ENCODE data around the gene EGR4. TPM values are rescaled to one million over a fixed set of nuclear protein-coding genes. Genes with fewer than 3 reads are reported as not detected.
A peak's percentile ranks its signal among the peaks of the same experiment; 100 is the strongest.

The EGR4 gene
- polyA plus RNA-seq, 3 donors, result 0.12 to 0.15 TPM; not detected in 1

DNA sequence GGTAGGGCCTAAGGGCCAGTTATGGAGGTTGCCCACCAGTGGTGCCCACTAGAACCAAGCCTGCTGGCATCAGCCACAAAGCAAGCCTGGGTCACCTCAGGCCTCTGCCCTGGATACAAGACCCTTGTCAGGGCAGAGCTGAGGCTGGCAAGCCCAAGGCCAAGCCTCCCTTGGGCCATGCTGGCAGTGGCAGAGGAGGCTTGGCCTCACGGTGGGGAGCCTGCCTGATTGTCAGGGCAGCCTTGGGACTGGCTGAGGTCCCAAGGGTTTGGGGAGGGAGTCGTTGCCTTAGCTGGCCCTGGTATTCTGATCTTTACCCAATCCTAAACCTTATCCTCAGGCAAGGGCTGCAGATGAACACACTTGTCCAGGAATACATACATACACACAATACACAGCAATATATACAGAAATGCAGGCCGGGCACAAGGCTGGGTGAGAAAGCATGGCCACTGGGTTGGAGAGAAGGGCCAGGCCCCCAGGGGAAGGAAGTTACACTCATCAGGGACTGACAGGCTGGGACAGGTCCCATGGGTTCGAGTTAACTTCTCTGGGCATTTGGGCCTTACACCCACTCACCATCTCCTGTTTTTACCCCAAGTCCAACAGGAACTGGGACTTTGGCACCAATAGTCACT lies 38.2 kb downstream of the EGR4 start:
- no peak overlapping the region for H3K4me2 ChIP-seq (replicated peaks; ENCODE audit: extremely low read depth, low read length, poor library complexity, severe bottlenecking)
- Mint-ChIP-seq H3K4me1 (peaks cover 11% of the 10 kb centered on the region), H3K9me3 (no peaks in the 10 kb centered on the region), H3K4me3 (no peak overlapping the region), H3K27me3 (ENCODE audit: low read depth in 3 of 3) (peaks cover 1% of the 10 kb centered on the region in 3 donors), H3K27ac (peak overlapping the region in 4 of 7 donors; percentile 24 to 61 (median 32)), H3K36me3 (peaks cover 52 to 61% of the 10 kb centered on the region in 2 donors)
- intact Hi-C loops (cut with micrococcal nuclease), result no loop called here
- H3K4me1 ChIP-seq (ENCODE audit: control insufficient read depth in 1 of 2, insufficient read depth in 2 of 2, low read length in 2 of 2), result peaks cover 0 to 8% of the 10 kb centered on the region in 2 donors
- TF ChIP-seq, protein P1, sequence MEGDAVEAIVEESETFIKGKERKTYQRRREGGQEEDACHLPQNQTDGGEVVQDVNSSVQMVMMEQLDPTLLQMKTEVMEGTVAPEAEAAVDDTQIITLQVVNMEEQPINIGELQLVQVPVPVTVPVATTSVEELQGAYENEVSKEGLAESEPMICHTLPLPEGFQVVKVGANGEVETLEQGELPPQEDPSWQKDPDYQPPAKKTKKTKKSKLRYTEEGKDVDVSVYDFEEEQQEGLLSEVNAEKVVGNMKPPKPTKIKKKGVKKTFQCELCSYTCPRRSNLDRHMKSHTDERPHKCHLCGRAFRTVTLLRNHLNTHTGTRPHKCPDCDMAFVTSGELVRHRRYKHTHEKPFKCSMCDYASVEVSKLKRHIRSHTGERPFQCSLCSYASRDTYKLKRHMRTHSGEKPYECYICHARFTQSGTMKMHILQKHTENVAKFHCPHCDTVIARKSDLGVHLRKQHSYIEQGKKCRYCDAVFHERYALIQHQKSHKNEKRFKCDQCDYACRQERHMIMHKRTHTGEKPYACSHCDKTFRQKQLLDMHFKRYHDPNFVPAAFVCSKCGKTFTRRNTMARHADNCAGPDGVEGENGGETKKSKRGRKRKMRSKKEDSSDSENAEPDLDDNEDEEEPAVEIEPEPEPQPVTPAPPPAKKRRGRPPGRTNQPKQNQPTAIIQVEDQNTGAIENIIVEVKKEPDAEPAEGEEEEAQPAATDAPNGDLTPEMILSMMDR (IDR thresholded peaks at IDR 0.05), result no peak
- no peak for DNase-seq
- H4K20me1 ChIP-seq (ENCODE audit: insufficient read depth, low read length), result no peaks in the 10 kb centered on the region
- H2AFZ ChIP-seq (ENCODE audit: insufficient read depth, low read depth, low read length, poor library complexity, severe bottlenecking), result no peak overlapping the region
- no peak overlapping the region for H3K27ac ChIP-seq (ENCODE audit: low read depth in 1 of 2, low read length in 2 of 2)
- H3K9me3 ChIP-seq (replicated peaks in 1 of 2; ENCODE audit: control insufficient read depth in 1 of 2, insufficient read depth in 1 of 2, low read length in 2 of 2), result no peaks in the 10 kb centered on the region
- peaks cover 55 to 83% of the 10 kb centered on the region in 2 donors for H3K36me3 ChIP-seq (replicated peaks in 1 of 2; ENCODE audit: control insufficient read depth in 1 of 2, insufficient read depth in 2 of 2, low read length in 2 of 2)
- H3K4me3 ChIP-seq (replicated peaks in 1 of 3; ENCODE audit: low read depth in 2 of 3, low read length in 3 of 3), result no peak overlapping the region
- 100% methylated on average over 2 of the region's 4 CpGs for WGBS (ENCODE audit: insufficient coverage)
- H3K79me2 ChIP-seq (ENCODE audit: insufficient read depth, low read length), result no peaks in the 10 kb centered on the region
- H3K27me3 ChIP-seq (ENCODE audit: control insufficient read depth in 2 of 2, insufficient read depth in 2 of 2, low read length in 2 of 2), result no peaks in the 10 kb centered on the region
- no peak overlapping the region for H3K9ac ChIP-seq (ENCODE audit: insufficient read depth, low read length, poor library complexity, severe bottlenecking)

DNA sequence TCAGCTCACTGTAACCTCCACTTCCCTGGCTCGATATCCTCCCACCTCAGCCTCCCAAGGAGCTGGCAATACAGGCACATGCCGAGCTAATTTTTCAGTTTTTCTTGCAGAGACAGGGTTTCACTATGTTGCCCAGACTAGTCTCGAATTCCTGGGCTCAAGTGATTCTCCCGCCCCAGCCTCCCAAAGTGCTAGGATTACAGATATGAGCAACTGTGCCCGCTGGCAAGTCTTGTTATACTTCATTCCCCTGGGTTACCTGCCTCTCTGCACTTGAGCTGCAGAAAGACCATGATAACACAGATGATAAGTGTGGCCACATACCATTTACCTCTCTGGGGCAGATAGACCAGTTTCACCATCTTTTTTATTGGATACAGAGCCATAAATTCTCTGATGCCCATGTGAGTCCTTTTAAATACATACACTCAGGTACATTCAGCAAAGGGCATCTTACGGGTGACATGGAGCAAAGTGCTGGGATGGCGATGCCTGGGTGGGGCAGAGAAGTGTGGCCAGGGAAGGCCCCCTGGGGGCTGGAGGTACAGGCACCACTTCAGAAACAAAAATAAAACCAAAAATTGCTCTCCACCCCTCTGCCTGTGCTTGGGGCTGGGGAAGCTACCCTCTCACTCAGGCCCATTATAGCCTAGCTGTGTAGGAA lies 38.9 kb downstream of the EGR4 start:
- intact Hi-C loops (cut with micrococcal nuclease), result no loop called here
- no peaks in the 10 kb centered on the region for H3K79me2 ChIP-seq (ENCODE audit: insufficient read depth, low read length)
- no peak overlapping the region for H3K9ac ChIP-seq (ENCODE audit: insufficient read depth, low read length, poor library complexity, severe bottlenecking)
- H3K27me3 Mint-ChIP-seq (ENCODE audit: low read depth in 3 of 3), result peaks cover under 1 to 1% (median 1%) of the 10 kb centered on the region in 3 donors
- H3K27me3 ChIP-seq (ENCODE audit: control insufficient read depth in 2 of 2, insufficient read depth in 2 of 2, low read length in 2 of 2), result no peaks in the 10 kb centered on the region
- H3K4me3 Mint-ChIP-seq, result no peak overlapping the region
- peaks cover 11% of the 10 kb centered on the region for H3K4me1 Mint-ChIP-seq
- peak overlapping the region in 4 of 7 donors; percentile 31 to 61 (median 44) for H3K27ac Mint-ChIP-seq
- TF ChIP-seq, protein P1 (IDR thresholded peaks at IDR 0.05), result no peak
- H3K9me3 Mint-ChIP-seq, result no peaks in the 10 kb centered on the region
- H3K4me1 ChIP-seq (ENCODE audit: control insufficient read depth in 1 of 2, insufficient read depth in 2 of 2, low read length in 2 of 2), result peaks cover 0 to 8% of the 10 kb centered on the region in 2 donors
- no peak overlapping the region for H3K4me3 ChIP-seq (replicated peaks in 1 of 3; ENCODE audit: low read depth in 2 of 3, low read length in 3 of 3)
- H3K36me3 ChIP-seq (replicated peaks in 1 of 2; ENCODE audit: control insufficient read depth in 1 of 2, insufficient read depth in 2 of 2, low read length in 2 of 2), result peaks cover 55 to 83% of the 10 kb centered on the region in 2 donors
- no peaks in the 10 kb centered on the region for H4K20me1 ChIP-seq (ENCODE audit: insufficient read depth, low read length)
- DNase-seq, result no peak
- H3K4me2 ChIP-seq (replicated peaks; ENCODE audit: extremely low read depth, low read length, poor library complexity, severe bottlenecking), result no peak overlapping the region
- no peak overlapping the region for H2AFZ ChIP-seq (ENCODE audit: insufficient read depth, low read depth, low read length, poor library complexity, severe bottlenecking)
- H3K36me3 Mint-ChIP-seq, result peaks cover 52 to 64% of the 10 kb centered on the region in 2 donors
- H3K27ac ChIP-seq (ENCODE audit: low read depth in 1 of 2, low read length in 2 of 2), result peak overlapping the region in 1 of 2 donors; percentile 52
- WGBS (ENCODE audit: insufficient coverage), result 91% methylated on average over 5 of the region's 7 CpGs
- H3K9me3 ChIP-seq (replicated peaks in 1 of 2; ENCODE audit: control insufficient read depth in 1 of 2, insufficient read depth in 1 of 2, low read length in 2 of 2), result no peaks in the 10 kb centered on the region
